HG03520 (cell line): Measurements from ENCODE around the gene ACSF3.

ENCODE experiments used
- ATAC-seq: cut with Tn5 transposase; IDR thresholded peaks from one replicate; pipeline ENCODE4 v1.9.1; 2021; ENCODE audit warnings: mild to moderate bottlenecking, moderate library complexity; ENCODE audit not compliant: unreplicated experiment

Gene ACSF3

DNA sequence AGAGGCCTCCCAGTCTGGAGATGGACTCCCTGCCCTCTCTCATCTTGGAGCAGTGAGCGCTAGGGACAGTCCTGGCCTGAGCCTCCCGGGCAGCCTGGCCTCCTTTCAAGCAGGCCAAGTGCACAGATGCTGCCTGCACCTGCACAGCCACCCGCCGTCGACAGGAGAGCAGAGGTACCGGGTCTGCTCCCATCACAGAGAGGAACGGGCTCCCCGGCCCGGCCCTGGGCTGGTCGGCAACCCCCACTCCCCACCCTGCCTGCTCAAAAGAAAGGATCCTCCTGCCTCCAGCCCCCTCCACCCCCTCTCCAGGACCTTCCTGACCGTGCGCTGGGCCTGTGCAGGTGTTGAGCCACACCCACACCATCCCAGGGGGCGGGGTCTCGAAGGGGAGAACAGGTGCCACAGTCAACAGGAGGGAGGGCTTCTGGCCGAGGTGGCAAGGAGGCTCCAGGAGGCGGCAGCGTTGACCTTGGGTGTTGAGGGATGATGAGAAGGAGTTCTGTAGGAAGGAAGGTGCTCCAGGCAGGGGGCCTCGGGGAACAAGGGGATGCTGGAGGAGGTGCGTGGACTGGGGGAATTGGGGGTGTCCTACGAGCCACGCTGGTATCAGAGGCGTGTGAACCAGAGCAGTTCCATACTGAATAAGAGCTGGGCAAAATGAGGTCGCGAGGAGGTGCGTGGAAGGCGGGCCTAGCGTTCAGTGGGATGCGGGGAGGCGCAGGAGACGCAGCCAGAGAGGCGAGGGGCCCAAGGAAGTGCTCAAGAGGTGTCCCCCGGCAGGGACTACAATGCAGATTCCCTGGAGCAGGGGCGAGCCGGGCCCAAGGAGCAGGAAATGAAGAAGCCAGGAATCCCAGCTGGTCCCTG lies 76.9 kb downstream of the ACSF3 start:
- no peak for ATAC-seq

DNA sequence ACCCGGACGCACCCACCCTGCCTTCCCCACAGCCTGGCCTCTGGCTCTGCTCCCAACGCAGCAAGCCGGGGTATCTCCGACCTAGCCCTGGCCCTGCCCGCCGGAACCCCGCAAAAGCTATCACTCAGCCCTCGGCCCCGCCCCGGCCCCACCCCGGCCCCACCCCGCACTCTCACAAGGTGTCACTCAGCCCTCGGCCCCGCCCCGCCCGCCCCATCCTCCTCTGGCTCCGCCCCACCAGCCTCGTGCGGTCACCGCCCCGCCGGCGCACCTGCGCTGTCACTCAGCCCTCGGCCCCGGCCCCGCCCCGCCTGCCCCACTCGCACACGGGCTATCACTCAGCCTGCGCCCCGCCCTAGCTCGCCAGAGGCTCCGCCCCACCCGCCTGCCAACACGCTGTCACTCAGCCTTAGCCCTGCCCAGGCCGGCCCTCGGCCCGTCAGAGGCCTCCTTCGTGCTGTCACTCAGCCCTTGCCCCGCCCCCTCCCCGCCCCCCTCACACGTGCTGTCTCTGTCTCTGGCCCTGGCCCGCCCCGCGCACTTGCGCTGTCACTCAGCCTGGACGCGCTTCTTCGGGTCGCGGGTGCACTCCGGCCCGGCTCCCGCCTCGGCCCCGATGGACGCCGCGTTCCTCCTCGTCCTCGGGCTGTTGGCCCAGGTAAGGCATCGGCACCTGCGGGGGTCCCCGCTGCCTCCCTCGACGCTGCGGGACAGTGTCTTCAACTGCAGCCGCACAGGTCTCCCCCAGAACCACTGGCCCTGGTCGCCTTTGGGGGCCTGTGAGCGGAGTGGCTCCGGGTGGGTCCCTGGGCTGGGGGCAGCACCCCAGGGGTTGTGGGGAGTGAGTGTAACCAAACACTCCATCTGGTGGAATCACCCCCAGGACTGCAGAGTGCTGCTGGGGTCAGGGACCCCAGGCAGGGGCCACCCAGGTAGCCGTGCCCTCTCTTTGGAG lies 77.8 kb downstream of the ACSF3 start, which contains the start of gene CDH15:
CDH15 (plus strand) TSS at position 533 of the 955 bp plus-strand sequence; CDS start at position 617, 84 bp downstream.
- ATAC-seq, result peak; percentile 77

DNA sequence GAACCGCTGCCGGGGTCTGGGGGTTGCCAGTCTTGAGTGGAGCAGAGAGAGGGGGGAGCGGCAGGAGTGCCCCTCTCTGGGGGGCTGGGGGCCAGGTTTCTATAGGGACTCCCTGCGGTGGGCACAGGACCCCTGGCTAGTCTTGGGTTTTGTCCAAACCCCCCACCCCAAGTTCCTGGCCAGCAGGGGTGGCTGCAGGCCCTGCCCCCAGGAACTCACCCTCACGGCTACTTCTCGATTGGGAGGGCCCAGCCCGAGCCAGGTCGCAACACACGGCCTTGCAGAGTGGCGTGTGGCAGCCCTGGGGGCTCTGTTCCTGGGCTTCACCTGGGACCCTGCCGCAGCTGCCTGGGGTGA lies 78.5 kb downstream of the ACSF3 start:
- ATAC-seq, result no peak

DNA sequence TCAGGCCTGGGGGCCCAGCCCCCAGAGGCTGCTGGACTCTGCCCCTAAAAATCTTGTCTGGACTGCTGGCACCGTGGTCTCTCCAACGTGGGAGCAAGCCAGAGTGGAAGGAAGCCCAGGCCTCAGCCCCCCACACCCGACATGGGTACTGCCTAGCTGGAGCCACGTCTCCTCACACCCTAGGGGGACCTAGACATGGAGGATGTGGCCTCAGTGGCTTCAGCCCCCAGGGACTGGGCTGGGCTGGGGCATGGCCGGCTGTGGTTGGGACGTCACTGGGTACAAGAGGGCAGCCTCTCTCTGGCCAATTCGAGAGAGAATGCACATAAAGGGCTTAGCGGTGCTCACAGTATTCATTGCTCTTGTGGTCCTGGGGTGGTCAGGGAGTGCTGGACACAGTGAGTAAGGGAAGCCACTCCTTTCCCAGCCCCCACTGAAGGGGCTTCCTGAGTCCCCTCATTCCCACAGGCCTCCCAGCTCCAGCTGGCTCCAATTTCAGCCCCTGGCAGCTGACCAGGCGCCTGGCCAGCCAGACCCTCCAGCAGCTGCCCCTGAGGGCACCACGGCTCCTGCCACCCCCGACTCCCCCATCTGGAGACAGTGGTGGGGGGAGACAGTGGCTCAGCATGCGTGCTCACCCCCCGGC lies 79.0 kb downstream of the ACSF3 start:
- ATAC-seq, result no peak

DNA sequence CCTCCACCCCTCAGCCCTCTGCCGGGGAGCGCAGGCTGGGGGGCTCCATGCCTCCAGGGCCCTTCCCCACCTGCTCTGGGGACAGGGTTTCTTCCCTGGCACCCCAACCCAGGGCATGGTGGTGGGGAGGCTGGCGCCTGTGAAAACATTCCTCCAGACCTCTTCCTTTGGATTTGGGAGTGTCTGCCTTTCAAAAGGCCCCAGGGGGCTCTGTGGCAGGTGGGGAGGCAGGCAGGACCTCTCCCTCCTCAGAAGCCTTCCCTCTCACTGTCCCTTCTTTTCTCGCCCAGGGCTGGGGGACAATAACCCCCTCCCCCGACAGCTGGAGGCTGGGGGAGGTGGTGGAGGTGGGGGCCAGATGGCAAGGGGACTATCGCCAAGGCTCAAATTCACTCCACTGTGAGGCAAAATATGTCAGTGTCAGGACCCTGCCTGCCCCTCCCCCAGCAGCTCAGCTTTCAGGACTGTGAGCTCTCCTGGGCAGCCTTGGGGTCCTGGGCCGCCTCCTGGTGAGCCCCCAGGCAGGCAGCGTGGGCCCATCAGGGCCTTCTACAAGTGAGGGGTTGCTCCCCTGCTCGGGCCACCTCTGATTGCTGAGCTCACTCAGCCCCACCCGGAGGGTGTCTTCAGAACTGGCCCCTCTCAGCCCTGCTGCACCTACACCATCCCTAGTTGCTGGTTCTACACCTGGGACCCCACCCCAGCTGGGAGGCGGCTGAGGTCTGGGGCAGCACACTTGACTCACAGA lies 79.7 kb downstream of the ACSF3 start:
- ATAC-seq, result no peak

DNA sequence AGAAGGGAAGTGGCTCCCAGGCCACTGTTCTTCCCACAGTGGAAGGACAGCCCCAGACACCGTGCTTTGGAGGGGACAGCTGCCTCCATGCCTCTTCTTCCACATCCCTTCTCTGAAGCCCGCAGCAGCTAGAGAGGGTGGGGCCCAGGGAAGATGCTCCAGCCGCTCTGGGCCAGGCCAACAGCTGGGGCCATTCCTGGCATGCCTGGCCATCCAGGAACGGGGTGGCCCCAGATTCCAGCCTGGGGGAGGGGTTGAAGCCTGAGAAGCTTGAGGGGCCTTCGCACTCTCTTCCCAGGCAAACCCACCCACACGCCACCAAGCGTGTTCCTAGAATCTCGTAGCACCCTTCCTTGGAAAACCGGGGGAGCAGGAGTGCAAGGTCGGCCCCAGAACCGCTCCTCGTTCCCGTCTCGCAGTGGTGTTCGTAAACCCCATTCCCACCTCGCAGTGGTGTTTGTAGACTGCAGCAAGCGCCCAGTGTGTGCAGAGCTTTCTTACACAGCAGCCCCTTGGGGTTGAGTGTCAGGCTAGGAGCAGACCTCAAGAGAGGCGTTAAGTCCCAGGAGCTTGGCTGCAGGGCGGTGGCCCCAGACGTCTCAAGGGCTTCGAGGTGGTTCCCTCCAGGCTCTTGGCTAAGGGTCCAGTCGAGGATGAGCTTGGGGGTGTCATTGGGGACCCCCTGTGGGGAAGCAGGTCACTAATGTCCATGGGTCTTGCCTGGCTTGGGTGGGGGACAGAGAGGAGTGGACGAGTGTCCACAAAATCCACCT lies 80.6 kb downstream of the ACSF3 start:
- no peak for ATAC-seq

DNA sequence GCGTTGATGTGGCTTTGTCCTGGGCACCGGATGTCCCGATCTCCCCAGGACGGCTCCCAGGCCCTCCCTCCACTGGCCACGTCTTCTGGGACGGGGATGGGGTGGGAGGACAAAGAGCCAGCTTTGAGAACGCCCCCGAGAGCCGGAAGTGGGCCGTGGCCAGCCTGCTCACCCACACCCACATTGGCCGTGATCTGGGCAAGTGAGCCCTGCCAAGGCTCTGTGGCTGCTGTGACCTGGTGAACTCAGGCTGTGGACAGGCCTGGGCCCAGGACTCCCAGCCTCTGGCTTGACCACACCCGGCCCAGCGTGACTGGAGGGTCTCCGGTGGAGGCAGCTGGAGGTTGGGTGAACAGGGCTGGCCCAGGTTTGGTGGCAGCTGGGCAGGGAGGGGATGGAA lies 81.2 kb downstream of the ACSF3 start:
- ATAC-seq, result no peak

DNA sequence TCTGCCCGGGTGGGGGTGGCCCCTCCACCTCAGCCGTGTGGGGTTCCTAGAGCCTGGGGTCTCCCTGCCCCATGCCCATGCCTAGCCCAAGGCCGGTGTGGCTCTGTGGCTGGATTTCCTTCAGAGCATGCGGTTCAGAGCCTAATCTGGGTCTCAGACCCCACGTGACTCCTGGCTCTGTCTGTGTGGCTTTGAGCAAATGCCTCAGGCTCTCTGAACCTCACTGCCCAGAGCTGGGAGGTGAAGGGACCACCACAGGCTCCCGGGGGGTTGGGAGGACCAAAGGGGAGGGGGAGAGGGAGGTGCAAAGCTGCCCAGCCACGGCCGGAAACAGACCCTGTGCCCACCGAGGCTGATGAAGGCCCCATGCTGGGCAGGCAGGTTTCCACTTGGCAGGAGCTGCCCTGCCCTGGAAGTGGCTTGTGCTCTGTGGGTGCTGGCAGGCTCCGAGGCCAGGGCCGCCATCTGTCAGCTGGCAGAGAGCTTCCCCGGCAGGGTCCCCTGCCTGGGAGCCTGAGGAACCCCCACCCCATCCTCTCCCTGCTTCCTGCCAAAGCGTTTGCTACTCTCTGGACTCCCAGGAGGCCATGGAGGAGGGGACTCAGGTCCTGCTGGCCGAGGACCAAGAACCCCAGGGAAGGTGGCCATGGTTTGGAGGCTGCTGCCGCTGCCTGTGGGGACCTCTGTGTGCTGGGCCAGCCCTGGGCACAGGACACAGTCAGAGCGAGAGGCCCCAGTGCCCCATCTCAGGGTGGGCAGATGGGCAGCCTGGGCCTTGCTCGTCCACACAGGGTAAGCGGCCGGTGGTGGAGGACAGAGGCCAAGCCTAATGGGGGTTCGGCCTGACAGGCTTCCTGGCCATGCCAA lies 81.9 kb downstream of the ACSF3 start:
- ATAC-seq, result no peak

DNA sequence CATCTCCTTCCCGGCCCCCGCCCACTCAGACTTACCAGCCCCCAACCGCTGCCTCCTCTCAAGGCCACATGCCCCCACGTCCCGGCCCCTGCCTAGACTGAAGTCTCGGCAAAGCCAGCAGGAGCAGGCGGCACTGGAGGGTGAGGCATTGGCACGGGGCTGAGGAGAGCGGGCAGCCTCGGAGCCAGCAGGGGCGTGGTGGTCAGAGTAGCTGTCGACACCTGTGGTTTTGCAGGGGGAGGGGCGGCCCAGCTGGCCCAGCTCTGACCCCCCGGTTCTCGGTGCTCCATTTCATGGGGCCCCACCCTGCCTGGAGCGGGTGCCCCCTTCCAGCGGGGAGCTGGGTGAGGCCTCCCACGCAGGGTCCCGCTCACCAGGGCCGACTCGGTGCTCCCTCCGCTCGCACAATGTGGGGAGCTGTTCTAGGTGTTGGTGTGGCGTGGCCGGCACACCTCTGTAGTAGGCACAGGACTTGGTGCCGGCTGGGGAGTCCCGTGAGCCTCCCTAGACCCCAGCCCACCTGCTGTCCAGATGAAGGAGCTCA lies 82.6 kb downstream of the ACSF3 start:
- ATAC-seq, result no peak

DNA sequence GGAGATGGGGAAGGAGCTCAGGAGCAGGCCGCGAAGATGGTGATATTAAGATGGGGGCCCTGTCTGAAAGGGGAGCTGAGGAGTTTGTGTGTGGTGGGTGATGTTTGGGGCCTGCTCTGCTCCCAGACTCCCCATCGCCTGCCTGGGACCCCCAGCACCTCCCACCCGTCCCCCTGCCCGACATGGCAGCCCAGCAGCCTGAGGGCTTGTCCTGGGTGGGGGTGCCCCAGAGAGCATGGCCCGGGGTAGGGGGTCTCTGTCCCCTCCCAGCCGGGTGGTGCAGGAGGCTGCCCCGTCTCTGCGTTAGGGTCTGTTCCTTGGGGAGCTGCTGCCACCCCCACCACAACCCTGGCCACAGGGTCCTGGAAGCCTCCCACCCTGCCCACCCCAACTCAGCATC lies 83.1 kb downstream of the ACSF3 start:
- no peak for ATAC-seq

DNA sequence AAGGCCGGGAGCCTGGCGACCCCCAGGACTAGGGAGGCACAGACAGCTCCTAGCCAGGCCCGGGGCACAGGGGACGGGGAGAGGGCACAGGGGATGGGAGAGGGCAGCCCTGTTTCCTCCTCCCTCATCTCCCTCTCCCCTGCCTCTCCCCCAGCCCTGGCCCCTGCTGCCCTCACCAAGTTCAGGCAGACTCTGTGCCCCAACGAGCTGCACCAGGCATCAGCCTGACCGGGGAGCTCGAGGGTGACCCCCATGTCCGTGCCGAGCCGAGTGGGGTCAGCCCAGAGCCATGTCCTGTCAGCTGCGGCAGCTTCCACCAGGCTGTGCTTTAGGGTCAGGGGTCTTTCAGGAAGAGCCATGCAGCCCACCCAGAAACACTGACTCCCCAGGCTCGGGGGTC lies 83.8 kb downstream of the ACSF3 start:
- ATAC-seq, result no peak

DNA sequence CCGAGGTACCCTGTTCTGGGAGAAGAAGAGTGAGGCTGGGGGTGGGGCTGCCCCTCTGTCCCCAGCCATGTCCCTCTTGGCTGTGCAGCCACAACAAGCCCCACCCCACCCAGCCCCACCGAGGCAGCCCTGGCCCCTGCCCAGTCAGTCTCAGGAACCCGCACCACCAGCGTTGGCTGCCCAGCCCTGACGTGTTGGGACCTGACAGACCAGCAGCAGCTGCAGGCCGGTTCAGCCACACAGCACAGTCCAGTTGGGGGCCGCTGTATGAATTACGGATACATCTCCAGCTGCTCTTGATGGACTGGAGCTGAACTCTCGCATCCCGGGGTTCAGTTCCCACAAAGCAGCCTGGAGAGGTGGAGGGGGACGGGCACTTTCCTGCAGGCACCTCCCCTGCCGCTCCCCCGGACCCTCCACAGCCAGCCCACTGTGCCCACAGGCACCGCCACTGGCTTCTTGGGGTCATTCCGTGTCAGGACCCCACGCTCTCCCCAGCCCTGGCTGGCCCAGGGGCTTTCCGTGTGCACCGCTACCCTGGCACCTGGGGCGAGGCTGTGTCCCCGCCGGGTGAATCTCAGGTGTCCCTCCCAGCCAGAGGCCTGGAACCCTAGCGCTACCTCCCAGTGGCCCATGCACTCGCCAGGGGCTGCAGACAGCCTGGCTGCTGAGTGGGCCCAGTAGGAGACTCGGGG lies 84.9 kb downstream of the ACSF3 start:
- no peak for ATAC-seq

DNA sequence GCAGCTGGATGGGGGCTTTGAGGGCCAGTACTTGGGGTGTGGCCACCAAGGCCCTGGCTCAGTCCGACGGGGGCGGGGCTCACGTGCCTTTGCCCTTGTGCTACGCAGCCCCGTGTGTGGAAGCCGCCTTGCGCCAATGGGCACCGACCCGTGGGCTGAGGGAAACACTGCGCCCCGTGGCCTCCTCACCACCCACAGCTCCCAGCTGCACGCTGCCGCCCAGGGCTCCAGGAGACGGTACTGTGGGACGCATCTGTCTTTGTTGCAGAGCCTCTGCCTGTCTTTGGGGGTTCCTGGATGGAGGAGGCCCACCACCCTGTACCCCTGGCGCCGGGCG lies 85.5 kb downstream of the ACSF3 start:
- no peak for ATAC-seq

DNA sequence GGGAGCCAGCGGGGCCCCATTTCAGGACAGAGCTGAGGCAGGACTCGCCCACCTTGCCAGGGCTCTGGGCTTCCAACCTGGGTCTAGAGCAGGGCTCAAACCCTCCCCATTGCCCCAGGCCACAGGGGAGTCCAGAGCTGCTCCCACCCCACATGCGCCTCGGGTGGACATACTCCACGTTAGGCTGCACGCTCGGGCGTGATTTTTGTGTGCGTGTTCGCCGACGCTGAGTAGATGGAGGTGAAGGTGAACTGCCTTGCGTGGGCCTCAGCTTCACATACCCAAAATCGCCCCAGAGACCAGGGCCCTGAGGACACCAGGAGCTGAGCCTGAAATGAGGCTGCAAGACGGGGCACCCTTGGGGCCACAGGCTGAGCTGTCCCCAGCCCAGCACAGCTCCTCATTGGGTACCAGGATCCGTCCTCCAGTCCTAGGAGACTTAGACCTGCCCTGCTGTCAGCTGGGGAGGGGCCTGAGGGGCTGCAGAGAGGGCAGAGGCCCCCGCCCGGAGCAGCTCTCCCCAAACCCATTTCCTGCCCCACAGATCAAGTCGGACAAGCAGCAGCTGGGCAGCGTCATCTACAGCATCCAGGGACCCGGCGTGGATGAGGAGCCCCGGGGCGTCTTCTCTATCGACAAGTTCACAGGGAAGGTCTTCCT lies 86.1 kb downstream of the ACSF3 start:
- no peak for ATAC-seq

DNA sequence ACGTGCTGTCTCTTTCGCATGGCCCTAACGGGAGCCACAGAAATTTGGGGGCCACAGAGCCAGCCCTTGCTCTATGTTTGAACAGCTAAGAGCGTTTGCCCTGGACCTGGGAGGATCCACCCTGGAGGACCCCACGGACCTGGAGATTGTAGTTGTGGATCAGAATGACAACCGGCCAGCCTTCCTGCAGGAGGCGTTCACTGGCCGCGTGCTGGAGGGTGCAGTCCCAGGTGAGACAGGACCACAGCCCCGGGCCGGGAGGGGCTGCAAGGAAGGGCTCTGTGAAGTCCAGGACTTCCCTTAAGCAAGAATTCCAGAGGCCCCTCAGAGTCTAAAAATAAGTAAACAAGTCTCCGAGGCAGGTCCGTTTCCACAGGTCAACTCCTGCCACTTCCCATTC lies 89.8 kb downstream of the ACSF3 start:
- ATAC-seq, result no peak

DNA sequence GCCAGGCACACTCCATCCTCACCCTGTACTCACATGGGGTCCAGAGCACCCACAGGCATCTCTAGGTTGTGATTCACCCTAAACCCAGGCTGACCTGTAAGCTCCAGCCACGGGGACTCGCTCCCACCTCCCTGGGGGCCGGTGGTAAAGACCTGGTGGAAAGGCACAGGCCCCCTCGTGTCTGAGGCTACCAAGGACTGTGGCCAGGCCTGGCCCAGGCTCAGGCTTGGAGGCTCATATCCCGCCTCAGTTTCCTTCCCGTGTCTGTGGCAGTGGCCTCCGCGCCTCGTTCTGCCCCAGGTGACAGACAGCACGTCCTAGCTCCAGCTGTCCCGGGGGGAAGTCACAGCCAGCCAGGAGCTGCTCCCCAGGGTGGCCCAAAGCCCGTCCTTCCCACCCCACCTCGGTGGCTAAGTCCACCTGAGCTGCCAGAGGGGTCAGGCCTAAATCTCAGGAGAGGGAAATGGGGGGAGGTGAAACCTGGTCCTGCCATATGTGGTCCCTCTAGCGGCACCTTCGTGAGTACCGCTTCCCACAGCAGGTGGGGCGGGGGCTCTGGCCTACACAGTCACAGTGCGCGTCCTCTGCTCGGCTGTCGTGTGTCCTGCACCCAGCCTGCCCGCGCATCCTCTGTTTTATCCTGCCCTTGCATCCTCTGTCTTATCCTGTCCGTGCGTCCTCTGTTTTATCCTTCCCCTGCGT lies 90.5 kb downstream of the ACSF3 start:
- no peak for ATAC-seq

DNA sequence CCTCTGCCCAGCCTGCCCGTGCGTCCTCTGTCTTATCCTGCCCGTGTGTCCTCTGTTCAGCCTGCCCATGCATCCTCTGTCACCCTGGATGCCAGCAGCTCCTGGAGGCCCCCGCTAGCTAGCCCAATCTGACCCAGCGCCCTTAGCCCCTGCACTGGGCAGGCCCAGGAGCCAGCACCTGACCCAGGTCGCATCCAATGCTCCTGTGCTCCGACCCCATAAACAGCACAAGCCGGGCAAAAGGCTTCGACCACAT lies 91.0 kb downstream of the ACSF3 start:
- ATAC-seq, result no peak
